Spinal cord (tissue), 10 donors: Measurements from ENCODE around the gene KANSL1. TPM values are rescaled to one million over a fixed set of nuclear protein-coding genes. Genes with fewer than 3 reads are reported as not detected.

Experiments used
- DNase-seq, 6 donors: peaks; one replicate each; pipeline versions ENCODE4 v3.0.0 to v3.0.0-alpha.2; 2013 to 2015; ENCODE audit warnings: low spot score in 6 of 6, low read depth in 4 of 6
- H3K27ac ChIP-seq: one replicate; pipeline ENCODE4 v1.5.1; 2013; ENCODE audit warnings: low read depth, low read length, control low read depth
- H3K27me3 ChIP-seq: one replicate; pipeline ENCODE4 v1.6.1; 2013; ENCODE audit warnings: low read length; ENCODE audit not compliant: control insufficient read depth, insufficient read depth
- H3K36me3 ChIP-seq: one replicate; pipeline ENCODE4 v1.6.1; 2013; ENCODE audit warnings: low read length; ENCODE audit not compliant: control insufficient read depth, insufficient read depth
- H3K4me1 ChIP-seq: one replicate; pipeline ENCODE4 v1.6.1; 2013; ENCODE audit warnings: low read length; ENCODE audit not compliant: control insufficient read depth, insufficient read depth
- H3K4me3 ChIP-seq: one replicate; pipeline ENCODE4 v1.5.1; 2013; ENCODE audit warnings: low read depth, low read length, control low read depth
- H3K9me3 ChIP-seq: one replicate; pipeline ENCODE4 v1.6.1; 2013; ENCODE audit warnings: low read length; ENCODE audit not compliant: control insufficient read depth, insufficient read depth
- WGBS: methylation state at CpG from one replicate; pipeline ENCODE4 v1.1.5; 2013; ENCODE audit warnings: missing lambda C conversion rate; ENCODE audit not compliant: insufficient coverage; 5-methylcytosine and 5-hydroxymethylcytosine counted together
- polyA plus RNA-seq, 2 donors: library from polyadenylated mRNA; unstranded; fragments of 120-200 nt; gene quantifications; one replicate each; pipeline ENCODE4 v1.2.1, GENCODE V29; 2013; ENCODE audit not compliant: insufficient read length in 2 of 2
- total RNA-seq, 2 donors: library from RNA; depleted of rRNA in 1 of 2; stranded (reverse); fragments of 120-200 nt in 1 of 2; fragments of >200 nt in 1 of 2; gene quantifications; one replicate each; pipeline versions ENCODE4 v1.2.3 to v1.2.4, GENCODE V29; 2013 to 2014
- donor health status: healthy.

KANSL1 gene
- total and polyA plus RNA-seq, 4 donors, result 49.4 to 117 (median 89.9) TPM

DNA sequence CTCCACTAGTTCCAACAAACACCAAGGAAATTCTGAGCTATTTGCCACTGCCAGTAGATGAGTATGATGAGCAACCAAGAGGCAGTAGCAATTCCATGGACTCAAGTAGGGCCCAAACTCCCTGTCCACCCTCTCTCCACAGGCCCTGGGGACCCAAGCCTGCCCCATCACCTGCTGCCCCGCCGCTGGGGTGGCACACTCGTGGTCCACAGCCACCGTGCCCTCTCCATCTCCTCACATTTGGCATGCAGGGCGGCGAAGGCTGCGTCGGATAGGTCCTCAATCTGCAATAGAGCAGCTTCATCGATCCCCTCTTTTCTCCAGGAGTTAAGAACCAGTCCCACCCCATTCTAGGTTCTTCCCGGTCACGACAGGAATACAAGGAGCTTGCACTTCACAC, 160.3 kb downstream of the KANSL1 start:
- no peak overlapping the region for H3K27ac ChIP-seq
- H3K9me3 ChIP-seq, result no peaks in the 10 kb centered on the region
- peaks cover 3% of the 10 kb centered on the region for H3K4me1 ChIP-seq
- peaks cover 49% of the 10 kb centered on the region for H3K36me3 ChIP-seq
- 95% methylated on average over 8 of the region's 11 CpGs for WGBS
- no peaks in the 10 kb centered on the region for H3K27me3 ChIP-seq
- DNase-seq, result no peak
- no peak overlapping the region for H3K4me3 ChIP-seq

DNA sequence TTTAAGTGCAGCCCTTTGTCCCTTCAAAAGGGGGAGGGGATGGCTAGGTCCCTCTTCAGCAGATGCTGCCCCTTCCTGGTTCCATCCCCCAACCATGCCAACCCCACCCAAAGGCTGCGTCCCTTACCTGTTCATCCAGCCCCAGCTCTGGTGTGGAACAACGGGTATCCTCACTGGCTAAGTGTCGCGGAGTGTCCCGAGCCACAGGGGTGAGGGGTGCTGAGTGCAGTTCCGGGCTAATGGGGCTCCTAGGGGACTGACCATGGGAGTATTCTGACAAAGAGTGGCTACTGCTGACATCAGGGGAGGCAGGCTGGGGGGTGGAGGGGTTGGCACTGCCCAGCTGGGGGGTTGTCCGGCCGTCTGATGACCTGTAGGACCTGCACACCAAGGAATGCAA, 161.3 kb downstream of the KANSL1 start:
- 98% methylated on average over 4 of the region's 8 CpGs for WGBS
- H3K4me3 ChIP-seq, result no peak overlapping the region
- H3K36me3 ChIP-seq, result peaks cover 55% of the 10 kb centered on the region
- DNase-seq, result no peak
- no peak overlapping the region for H3K27ac ChIP-seq
- H3K27me3 ChIP-seq, result no peaks in the 10 kb centered on the region
- peaks cover 13% of the 10 kb centered on the region for H3K4me1 ChIP-seq
- H3K9me3 ChIP-seq, result no peaks in the 10 kb centered on the region

DNA sequence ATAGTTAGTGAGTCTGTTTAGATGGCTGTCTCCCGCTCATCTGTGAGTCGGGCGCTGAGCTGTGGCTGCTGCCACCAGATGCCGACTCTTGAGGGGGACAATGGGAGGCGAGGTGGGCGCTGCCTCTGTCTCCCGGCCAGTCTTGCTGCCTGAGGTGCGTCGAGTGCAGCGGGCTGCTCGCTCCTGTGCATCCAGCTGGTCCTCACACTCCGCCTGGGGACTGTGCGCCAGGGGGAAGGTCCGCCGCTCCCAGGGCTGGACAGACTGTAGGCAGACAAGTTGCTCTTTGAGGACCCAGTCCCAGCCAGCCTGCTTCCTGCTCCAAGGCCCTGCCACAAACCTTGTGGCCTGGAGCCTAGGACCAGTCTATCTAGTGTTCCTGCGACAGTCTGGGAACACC, 161.8 kb downstream of the KANSL1 start:
- Histone ChIP-seq H3K27ac (no peak overlapping the region), H3K4me3 (no peak overlapping the region), H3K36me3 (peaks cover 55% of the 10 kb centered on the region), H3K9me3 (no peaks in the 10 kb centered on the region), H3K27me3 (no peaks in the 10 kb centered on the region), H3K4me1 (peaks cover 18% of the 10 kb centered on the region)
- DNase-seq, result no peak
- 90% methylated on average over 15 of the region's 16 CpGs for WGBS

DNA sequence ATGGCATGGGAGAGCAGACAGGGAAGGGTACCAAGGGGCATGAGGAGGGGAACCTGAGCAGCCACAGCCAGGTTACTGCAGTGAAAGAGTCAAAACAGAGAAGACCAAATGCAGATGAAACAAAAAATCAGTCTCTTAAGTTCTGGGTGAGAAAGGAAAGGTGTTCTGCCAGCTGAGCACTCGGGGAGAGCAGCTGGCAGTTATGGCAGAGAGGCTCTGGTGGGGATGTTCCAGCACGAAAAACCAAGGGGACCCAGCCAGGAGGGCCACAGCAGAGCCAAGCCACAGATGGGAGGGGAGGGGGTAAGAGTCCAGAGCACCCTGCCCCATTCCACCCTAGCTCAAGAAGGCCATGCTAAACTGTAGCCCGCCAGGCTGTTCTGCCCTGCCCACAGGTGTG, 162.5 kb downstream of the KANSL1 start:
- WGBS, result 75% methylated on average over 2 of the region's 3 CpGs

DNA sequence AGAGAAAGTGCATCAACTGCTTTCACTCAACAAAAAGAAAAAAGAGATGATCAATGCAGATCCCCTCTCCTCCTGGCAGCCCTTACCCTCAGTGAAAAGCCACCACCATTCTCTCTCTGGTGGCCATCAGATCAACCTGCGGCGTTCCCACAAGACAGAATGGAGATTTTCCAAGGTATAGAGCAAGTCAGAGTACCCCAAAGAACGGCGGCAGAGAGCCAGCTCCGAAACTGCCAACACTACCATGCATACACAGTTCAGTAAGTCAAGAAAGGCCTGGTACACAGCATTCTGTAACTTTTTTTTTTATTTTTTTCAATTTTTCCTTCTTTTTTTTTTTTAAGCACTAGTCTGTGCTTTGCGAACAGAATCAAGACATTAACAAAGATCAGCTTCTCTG, 163.6 kb downstream of the KANSL1 start:
- Histone ChIP-seq H3K9me3 (no peaks in the 10 kb centered on the region), H3K36me3 (peaks cover 65% of the 10 kb centered on the region), H3K27me3 (no peaks in the 10 kb centered on the region), H3K4me1 (peaks cover 34% of the 10 kb centered on the region), H3K4me3 (no peak overlapping the region), H3K27ac (no peak overlapping the region)
- no peak for DNase-seq
- 100% methylated on average over 1 of the region's 6 CpGs for WGBS

More for the DNA sequence above, 162.5 kb downstream of the KANSL1 start:
- no peak overlapping the region for H3K4me3 ChIP-seq
- no peak overlapping the region for H3K27ac ChIP-seq
- no peaks in the 10 kb centered on the region for H3K9me3 ChIP-seq
- no peak for DNase-seq
- no peaks in the 10 kb centered on the region for H3K27me3 ChIP-seq
- peaks cover 57% of the 10 kb centered on the region for H3K36me3 ChIP-seq
- peaks cover 23% of the 10 kb centered on the region for H3K4me1 ChIP-seq

DNA sequence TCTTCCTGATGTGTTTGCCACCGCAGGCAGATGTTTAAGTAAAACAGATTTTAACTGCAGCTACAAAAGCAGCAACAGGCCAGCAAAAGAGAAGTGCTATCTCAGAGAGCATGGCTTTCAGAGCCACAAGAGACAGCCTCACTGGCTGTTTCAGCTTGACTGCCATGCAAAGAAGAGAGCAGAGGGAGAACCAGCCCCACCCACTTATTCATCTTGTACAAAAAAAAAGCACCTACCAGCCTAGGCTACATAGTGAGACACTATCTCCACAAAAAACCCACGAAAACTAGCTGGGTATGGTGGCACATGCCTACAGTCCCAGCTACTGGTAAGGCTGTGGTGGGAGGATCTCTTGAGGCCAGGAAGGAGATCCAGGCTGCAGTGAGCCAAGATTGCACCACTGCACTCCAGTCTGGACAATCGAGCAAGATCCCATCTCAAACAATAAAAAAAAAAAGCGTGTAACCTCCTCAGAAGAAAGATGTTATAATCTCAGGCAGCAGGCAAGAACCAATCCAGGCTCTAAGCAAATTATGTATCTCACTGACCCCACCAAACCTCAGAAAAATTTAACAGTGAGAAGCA, 164.2 kb downstream of the KANSL1 start:
- Histone ChIP-seq H3K27ac (no peak overlapping the region), H3K27me3 (no peaks in the 10 kb centered on the region), H3K36me3 (peaks cover 70% of the 10 kb centered on the region), H3K4me3 (no peak overlapping the region), H3K4me1 (peaks cover 35% of the 10 kb centered on the region), H3K9me3 (no peaks in the 10 kb centered on the region)
- DNase-seq, result no peak
- 50% methylated on average over 1 of the region's 4 CpGs for WGBS

DNA sequence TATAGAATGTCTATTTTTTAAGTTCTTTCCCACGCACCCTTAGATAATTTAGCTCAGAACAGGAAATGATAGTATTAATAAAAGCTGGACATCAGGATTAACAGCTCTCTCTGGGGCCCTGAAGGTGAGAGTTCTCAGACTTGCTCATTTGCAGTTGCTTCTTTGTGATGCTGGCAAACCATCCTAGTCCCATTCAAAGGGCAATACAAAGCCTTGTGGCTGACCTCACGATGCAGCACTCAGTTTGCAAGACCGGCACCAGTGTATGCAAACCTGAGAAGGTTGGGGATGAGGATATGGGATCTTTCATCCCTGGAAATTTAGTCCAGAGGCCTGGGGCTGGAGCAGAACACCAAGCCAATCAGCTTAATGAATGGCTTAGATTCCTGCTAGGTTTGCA, 164.9 kb downstream of the KANSL1 start:
- Histone ChIP-seq H3K27me3 (no peaks in the 10 kb centered on the region), H3K4me1 (peaks cover 41% of the 10 kb centered on the region), H3K36me3 (peaks cover 74% of the 10 kb centered on the region), H3K4me3 (no peak overlapping the region), H3K9me3 (no peaks in the 10 kb centered on the region), H3K27ac (no peak overlapping the region)
- DNase-seq, result no peak
- WGBS, result 5% methylated on average over 2 of the region's 3 CpGs

DNA sequence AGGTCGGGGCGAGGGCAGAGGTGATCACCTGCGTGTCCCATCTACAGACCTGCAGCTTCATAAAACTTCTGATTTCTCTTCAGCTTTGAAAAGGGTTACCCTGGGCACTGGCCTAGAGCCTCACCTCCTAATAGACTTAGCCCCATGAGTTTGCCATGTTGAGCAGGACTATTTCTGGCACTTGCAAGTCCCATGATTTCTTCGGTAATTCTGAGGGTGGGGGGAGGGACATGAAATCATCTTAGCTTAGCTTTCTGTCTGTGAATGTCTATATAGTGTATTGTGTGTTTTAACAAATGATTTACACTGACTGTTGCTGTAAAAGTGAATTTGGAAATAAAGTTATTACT, 165.3 kb downstream of the KANSL1 start:
- Histone ChIP-seq H3K4me1 (peaks cover 41% of the 10 kb centered on the region), H3K4me3 (no peak overlapping the region), H3K36me3 (peaks cover 73% of the 10 kb centered on the region), H3K27ac (no peak overlapping the region), H3K27me3 (no peaks in the 10 kb centered on the region), H3K9me3 (no peaks in the 10 kb centered on the region)
- no peak for DNase-seq
- WGBS, result 89% methylated on average over 3 of the region's 4 CpGs

DNA sequence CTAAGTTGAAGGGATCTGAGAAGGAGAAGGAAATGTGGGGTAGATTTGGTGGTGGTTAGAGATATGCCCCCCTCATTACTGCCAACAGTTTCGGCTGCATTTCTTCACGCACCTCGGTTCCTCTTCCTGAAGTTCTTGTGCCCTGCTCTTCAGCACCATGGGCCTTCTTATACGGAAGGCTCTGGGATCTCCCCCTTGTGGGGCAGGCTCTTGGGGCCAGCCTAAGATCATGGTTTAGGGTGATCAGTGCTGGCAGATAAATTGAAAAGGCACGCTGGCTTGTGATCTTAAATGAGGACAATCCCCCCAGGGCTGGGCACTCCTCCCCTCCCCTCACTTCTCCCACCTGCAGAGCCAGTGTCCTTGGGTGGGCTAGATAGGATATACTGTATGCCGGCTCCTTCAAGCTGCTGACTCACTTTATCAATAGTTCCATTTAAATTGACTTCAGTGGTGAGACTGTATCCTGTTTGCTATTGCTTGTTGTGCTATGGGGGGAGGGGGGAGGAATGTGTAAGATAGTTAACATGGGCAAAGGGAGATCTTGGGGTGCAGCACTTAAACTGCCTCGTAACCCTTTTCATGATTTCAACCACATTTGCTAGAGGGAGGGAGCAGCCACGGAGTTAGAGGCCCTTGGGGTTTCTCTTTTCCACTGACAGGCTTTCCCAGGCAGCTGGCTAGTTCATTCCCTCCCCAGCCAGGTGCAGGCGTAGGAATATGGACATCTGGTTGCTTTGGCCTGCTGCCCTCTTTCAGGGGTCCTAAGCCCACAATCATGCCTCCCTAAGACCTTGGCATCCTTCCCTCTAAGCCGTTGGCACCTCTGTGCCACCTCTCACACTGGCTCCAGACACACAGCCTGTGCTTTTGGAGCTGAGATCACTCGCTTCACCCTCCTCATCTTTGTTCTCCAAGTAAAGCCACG, 165.9 kb downstream of the KANSL1 start:
- Histone ChIP-seq H3K27ac (no peak overlapping the region), H3K4me3 (no peak overlapping the region), H3K9me3 (no peaks in the 10 kb centered on the region), H3K4me1 (peaks cover 41% of the 10 kb centered on the region), H3K27me3 (no peaks in the 10 kb centered on the region), H3K36me3 (peaks cover 74% of the 10 kb centered on the region)
- DNase-seq, result peak in 1 of 6 donors; percentile 30
- 64% methylated on average over 6 of the region's 12 CpGs for WGBS
